K562 (cell line): ENCODE data around the gene GHR. TPM values are rescaled to one million over a fixed set of nuclear protein-coding genes. Genes with fewer than 3 reads are reported as not detected.

Experiments used
- BRF1 ChIP-seq: IDR thresholded peaks from 3 replicates; pipeline ENCODE4 v1.6.1; 2011; ENCODE audit warnings: borderline replicate concordance, mild to moderate bottlenecking; ENCODE audit not compliant: insufficient read length; ENCODE audit errors: extremely low read depth
- RFX7 ChIP-seq: fragments of 250-450 bp; sonication (Bioruptor Pico); IDR thresholded peaks from 2 replicates; pipeline ENCODE4 v1.5.1; 2021; ENCODE audit warnings: mild to moderate bottlenecking
- ZNF57 ChIP-seq: fragments of 450-650 bp; formaldehyde crosslinking; IDR thresholded peaks from 2 replicates; pipeline ENCODE4 v1.4.0; 2020; ENCODE audit warnings: mild to moderate bottlenecking, moderate library complexity
- polyA plus RNA-seq, 8 experiments: library from polyadenylated mRNA; depleted of rRNA in 4 of 8; stranded (reverse) in 5 of 8; unstranded in 3 of 8; fragments of >200 nt; fragmentation: Nextera tagmentation in 2 of 8; fragmentation: Illumina TruSeq in 1 of 8; extraction: Ambion mirVana in 2 of 8; extraction: Trizol in 1 of 8; gene quantifications; 2 replicates each; pipeline versions ENCODE4 v1.2.1 to v1.2.3, GENCODE V29; 2011 to 2014; ENCODE audit warnings: inconsistent platforms in 1 of 8, missing spikeins in 1 of 8
- total RNA-seq, 7 experiments: library from RNA; depleted of rRNA in 6 of 7; stranded (reverse); fragments of >200 nt in 6 of 7; fragmentation: Illumina TruSeq in 2 of 7; extraction: Trizol in 2 of 7; gene quantifications; 2 replicates each; pipeline versions ENCODE4 v1.2.1 to v1.2.3, GENCODE V29; 2011 to 2021; ENCODE audit warnings: low replicate concordance in 1 of 7
- TF ChIP-seq, protein P1 (sequence below): sonication (generic); formaldehyde crosslinking; IDR thresholded peaks from 2 replicates; pipeline ENCODE4 v1.8.0; 2023; ENCODE audit warnings: missing genetic modification reagents, mild to moderate bottlenecking, borderline replicate concordance
- TF ChIP-seq, protein P2 (sequence below): fragments of 250-450 bp; sonication (Bioruptor Pico); IDR thresholded peaks from 2 replicates; pipeline ENCODE4 v1.5.0; 2021; ENCODE audit warnings: mild to moderate bottlenecking, moderate library complexity
- TF ChIP-seq, protein P3 (sequence below): conservative IDR thresholded peaks from 2 replicates; pipeline ENCODE4 v1.6.1; 2011; ENCODE audit warnings: low read depth, mild to moderate bottlenecking, low read length; ENCODE audit not compliant: control insufficient read depth
- TF ChIP-seq, protein P4 (sequence below), 2 experiments: fragments of 450-650 bp; IDR thresholded peaks; 2 replicates each; pipeline ENCODE4 v1.6.1; 2016; ENCODE audit warnings: mild to moderate bottlenecking in 2 of 2, borderline replicate concordance in 1 of 2, low read depth in 1 of 2, moderate library complexity in 1 of 2

The GHR gene
- total and polyA plus RNA-seq, 9 of the 15 experiments (the other 6 are each of a cell fraction or from before 2014, with no cell fraction given), result 0.01 to 0.13 (median 0.07) TPM; not detected in 5

- TF ChIP-seq, protein P1, sequence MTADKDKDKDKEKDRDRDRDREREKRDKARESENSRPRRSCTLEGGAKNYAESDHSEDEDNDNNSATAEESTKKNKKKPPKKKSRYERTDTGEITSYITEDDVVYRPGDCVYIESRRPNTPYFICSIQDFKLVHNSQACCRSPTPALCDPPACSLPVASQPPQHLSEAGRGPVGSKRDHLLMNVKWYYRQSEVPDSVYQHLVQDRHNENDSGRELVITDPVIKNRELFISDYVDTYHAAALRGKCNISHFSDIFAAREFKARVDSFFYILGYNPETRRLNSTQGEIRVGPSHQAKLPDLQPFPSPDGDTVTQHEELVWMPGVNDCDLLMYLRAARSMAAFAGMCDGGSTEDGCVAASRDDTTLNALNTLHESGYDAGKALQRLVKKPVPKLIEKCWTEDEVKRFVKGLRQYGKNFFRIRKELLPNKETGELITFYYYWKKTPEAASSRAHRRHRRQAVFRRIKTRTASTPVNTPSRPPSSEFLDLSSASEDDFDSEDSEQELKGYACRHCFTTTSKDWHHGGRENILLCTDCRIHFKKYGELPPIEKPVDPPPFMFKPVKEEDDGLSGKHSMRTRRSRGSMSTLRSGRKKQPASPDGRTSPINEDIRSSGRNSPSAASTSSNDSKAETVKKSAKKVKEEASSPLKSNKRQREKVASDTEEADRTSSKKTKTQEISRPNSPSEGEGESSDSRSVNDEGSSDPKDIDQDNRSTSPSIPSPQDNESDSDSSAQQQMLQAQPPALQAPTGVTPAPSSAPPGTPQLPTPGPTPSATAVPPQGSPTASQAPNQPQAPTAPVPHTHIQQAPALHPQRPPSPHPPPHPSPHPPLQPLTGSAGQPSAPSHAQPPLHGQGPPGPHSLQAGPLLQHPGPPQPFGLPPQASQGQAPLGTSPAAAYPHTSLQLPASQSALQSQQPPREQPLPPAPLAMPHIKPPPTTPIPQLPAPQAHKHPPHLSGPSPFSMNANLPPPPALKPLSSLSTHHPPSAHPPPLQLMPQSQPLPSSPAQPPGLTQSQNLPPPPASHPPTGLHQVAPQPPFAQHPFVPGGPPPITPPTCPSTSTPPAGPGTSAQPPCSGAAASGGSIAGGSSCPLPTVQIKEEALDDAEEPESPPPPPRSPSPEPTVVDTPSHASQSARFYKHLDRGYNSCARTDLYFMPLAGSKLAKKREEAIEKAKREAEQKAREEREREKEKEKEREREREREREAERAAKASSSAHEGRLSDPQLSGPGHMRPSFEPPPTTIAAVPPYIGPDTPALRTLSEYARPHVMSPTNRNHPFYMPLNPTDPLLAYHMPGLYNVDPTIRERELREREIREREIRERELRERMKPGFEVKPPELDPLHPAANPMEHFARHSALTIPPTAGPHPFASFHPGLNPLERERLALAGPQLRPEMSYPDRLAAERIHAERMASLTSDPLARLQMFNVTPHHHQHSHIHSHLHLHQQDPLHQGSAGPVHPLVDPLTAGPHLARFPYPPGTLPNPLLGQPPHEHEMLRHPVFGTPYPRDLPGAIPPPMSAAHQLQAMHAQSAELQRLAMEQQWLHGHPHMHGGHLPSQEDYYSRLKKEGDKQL (CRISPR knock-in tag), result no peak
- TF ChIP-seq, protein P2, sequence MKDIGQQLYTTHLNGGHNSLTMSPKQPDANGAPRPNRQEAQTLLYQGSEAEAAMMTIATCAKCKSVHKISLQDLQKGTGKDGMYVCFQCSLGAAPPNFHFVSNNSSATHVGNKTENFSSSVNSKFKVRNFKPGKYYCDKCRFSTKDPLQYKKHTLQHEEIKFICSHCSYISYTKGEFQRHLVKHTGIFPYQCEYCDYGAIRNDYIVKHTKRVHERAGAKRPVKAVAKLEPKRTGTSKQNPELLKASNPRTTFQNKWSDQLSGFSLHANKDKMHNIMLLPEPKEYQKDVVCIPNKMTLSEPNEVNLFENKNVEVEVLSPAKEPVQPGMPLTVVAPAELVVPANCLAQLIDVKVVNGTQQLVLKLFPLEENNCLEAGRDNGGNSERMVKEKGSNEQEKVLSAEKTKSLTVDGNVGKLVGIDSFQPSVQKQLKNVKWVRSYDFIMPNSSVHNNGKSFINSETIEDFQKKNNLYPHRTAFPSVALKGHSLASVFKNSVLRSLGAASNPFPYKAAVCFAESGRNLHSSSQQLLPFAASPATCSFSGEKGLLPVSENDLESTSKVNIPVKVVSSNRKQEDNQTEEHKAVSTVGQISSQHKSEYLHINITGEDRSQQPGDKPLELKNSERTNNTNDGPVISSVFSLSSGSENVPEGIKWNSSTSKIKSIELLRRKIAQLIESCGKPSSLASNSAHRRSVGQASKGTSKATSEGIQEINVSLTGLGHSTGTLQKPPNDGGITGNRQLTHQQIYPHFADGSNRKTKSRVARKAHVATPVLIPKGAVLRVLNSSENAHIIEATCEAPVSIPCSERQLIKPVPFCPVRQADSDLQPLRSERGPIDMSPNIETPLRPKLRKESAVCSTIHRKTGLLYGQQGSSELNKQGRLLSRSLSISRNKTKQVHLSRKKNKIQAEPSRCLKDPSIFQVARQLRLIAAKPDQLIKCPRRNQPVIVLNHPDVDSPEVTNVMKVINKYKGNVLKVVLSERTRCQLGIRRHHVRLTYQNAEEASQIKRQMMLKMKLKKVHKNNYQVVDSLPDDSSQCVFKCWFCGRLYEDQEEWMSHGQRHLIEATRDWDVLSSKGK (CRISPR knock-in tag), result no peak
- TF ChIP-seq, protein P3, sequence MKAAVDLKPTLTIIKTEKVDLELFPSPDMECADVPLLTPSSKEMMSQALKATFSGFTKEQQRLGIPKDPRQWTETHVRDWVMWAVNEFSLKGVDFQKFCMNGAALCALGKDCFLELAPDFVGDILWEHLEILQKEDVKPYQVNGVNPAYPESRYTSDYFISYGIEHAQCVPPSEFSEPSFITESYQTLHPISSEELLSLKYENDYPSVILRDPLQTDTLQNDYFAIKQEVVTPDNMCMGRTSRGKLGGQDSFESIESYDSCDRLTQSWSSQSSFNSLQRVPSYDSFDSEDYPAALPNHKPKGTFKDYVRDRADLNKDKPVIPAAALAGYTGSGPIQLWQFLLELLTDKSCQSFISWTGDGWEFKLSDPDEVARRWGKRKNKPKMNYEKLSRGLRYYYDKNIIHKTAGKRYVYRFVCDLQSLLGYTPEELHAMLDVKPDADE, result no peak
- TF ChIP-seq RFX7 (CRISPR knock-in tag) (no peak), BRF1 (no peak), ZNF57 (CRISPR knock-in tag) (no peak)
- TF ChIP-seq, protein P4, sequence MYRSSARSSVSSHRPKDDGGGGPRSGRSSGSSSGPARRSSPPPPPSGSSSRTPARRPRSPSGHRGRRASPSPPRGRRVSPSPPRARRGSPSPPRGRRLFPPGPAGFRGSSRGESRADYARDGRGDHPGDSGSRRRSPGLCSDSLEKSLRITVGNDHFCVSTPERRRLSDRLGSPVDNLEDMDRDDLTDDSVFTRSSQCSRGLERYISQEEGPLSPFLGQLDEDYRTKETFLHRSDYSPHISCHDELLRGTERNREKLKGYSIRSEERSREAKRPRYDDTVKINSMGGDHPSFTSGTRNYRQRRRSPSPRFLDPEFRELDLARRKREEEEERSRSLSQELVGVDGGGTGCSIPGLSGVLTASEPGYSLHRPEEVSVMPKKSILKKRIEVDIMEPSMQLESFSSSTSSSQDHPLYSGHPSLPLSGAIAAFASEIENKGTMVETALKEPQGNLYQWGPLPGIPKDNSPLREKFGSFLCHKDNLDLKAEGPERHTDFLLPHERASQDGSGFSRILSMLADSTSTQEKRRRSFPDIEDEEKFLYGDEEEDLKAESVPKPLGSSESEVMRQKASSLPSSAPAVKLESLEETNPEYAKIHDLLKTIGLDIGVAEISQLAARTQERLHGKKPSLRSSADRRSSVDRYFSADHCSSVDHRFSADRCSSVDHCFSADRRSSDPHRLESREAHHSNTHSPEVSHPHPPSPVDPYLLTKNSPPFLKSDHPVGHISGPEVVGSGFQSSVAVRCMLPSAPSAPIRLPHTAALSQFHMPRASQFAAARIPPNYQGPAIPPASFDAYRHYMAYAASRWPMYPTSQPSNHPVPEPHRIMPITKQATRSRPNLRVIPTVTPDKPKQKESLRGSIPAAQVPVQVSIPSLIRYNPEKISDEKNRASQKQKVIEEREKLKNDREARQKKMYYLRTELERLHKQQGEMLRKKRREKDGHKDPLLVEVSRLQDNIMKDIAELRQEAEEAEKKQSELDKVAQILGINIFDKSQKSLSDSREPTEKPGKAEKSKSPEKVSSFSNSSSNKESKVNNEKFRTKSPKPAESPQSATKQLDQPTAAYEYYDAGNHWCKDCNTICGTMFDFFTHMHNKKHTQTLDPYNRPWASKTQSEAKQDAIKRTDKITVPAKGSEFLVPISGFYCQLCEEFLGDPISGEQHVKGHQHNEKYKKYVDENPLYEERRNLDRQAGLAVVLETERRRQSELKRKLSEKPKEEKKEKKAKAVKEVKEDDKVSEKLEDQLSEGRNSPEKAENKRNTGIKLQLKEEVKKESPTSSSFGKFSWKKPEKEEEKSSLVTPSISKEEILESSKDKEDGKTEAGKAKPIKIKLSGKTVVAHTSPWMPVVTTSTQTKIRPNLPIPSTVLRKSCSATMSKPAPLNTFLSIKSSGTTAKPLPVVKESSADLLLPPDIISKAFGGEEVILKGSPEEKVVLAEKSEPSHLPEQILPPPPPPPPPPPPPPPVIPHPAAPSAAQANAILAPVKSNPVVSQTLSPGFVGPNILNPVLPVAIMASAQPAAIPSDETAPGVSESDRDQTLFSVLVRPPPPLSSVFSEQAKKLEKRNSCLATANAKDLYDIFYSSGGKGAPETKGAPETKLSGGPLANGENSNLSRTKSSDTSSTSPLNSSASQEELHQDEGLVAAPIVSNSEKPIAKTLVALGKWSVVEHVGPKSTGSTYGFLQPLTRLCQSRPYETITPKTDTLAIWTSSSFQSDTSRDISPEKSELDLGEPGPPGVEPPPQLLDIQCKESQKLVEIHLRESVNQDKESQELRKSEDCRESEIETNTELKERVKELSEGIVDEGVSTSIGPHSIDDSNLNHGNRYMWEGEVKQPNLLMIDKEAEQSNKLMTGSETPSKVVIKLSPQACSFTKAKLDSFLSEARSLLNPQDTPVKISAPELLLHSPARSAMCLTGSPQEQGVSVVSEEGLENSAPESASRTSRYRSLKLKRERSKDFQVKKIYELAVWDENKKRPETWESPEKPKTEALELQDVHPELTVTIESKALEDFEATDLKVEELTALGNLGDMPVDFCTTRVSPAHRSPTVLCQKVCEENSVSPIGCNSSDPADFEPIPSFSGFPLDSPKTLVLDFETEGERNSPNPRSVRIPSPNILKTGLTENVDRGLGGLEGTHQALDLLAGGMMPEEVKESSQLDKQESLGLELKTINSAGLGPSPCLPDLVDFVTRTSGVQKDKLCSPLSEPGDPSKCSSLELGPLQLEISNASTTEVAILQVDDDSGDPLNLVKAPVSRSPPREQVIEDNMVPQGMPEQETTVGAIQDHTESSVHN (IDR thresholded peaks at IDR 0.05; ENCODE audit: borderline replicate concordance in 1 of 2, low read depth in 1 of 2), result no peak
Observed at GRCh38 chr5:42492974-42493373, 69.7 kb downstream of the GHR start (continued).
